Osteocyte (in vitro differentiated cells): Measurements from ENCODE around the gene NR2C2AP. TPM values are rescaled to one million over a fixed set of nuclear protein-coding genes. Genes with fewer than 3 reads are reported as not detected.
A peak's percentile ranks its signal among the peaks of the same experiment; 100 is the strongest.

Source experiments
- DNase-seq: peaks from one replicate; pipeline ENCODE4 v3.0.0; 2021; ENCODE audit warnings: mixed read lengths; ENCODE audit not compliant: unreplicated experiment; ENCODE audit errors: extremely low spot score
- H3K27ac Mint-ChIP-seq: one replicate; pipeline ENCODE4 v1.8.0; 2021; ENCODE audit warnings: mild to moderate bottlenecking, mixed read lengths; ENCODE audit not compliant: unreplicated experiment
- H3K27me3 Mint-ChIP-seq: one replicate; pipeline ENCODE4 v1.8.0; 2021; ENCODE audit warnings: mixed read lengths; ENCODE audit not compliant: unreplicated experiment
- H3K36me3 Mint-ChIP-seq: one replicate; pipeline ENCODE4 v1.8.0; 2021; ENCODE audit warnings: mixed read lengths; ENCODE audit not compliant: unreplicated experiment
- H3K4me1 Mint-ChIP-seq: one replicate; pipeline ENCODE4 v1.8.0; 2021; ENCODE audit warnings: mixed read lengths; ENCODE audit not compliant: unreplicated experiment
- H3K4me3 Mint-ChIP-seq: one replicate; pipeline ENCODE4 v1.8.0; 2021; ENCODE audit warnings: mild to moderate bottlenecking, moderate library complexity, mixed read lengths; ENCODE audit not compliant: unreplicated experiment
- H3K9me3 Mint-ChIP-seq: one replicate; pipeline ENCODE4 v1.8.0; 2021; ENCODE audit warnings: mixed read lengths; ENCODE audit not compliant: unreplicated experiment
- CTCF ChIP-seq: fragments of 200-600 bp; sonication (generic); IDR thresholded peaks from 2 replicates; pipeline ENCODE4 v1.5.0; 2021; ENCODE audit warnings: antibody characterized with exemption, mild to moderate bottlenecking, moderate library complexity
- total RNA-seq: library from RNA; stranded (reverse); gene quantifications from 2 replicates; pipeline ENCODE4 v1.2.1, GENCODE V29; 2021

NR2C2AP gene
- total RNA-seq, 1 donor from 2014 or later, result 11.6 TPM

- Mint-ChIP-seq H3K9me3 (no peaks in the 10 kb centered on the region), H3K27me3 (no peaks in the 10 kb centered on the region), H3K27ac (peak overlapping the region; percentile 98), H3K4me1 (peaks cover 40% of the 10 kb centered on the region), H3K36me3 (peaks cover 2% of the 10 kb centered on the region), H3K4me3 (peak overlapping the region; percentile 93)
- DNase-seq, result no peak
- no peak for TF ChIP-seq CTCF
These were observed 11.5 kb downstream of the NR2C2AP start for GRCh38 chr19:19191768-19192077.

GRCh38 chr19:19186742-19187141 lies 16.5 kb downstream of the NR2C2AP start:
- H3K4me3 Mint-ChIP-seq, result no peak overlapping the region
- DNase-seq, result no peak
- peaks cover 13% of the 10 kb centered on the region for H3K36me3 Mint-ChIP-seq
- H3K4me1 Mint-ChIP-seq, result peaks cover 20% of the 10 kb centered on the region
- no peaks in the 10 kb centered on the region for H3K9me3 Mint-ChIP-seq
- no peak for TF ChIP-seq CTCF
- H3K27ac Mint-ChIP-seq, result no peak overlapping the region
- H3K27me3 Mint-ChIP-seq, result no peaks in the 10 kb centered on the region

- H3K4me1 Mint-ChIP-seq, result peaks cover 16% of the 10 kb centered on the region
- peaks cover 13% of the 10 kb centered on the region for H3K36me3 Mint-ChIP-seq
- H3K4me3 Mint-ChIP-seq, result no peak overlapping the region
- no peaks in the 10 kb centered on the region for H3K9me3 Mint-ChIP-seq
- H3K27ac Mint-ChIP-seq, result no peak overlapping the region
- TF ChIP-seq CTCF, result peak; percentile 62
- H3K27me3 Mint-ChIP-seq, result no peaks in the 10 kb centered on the region
- DNase-seq, result no peak
These were observed 17.1 kb downstream of the NR2C2AP start for GRCh38 chr19:19185853-19186740.

- no peaks in the 10 kb centered on the region for H3K27me3 Mint-ChIP-seq
- no peak for TF ChIP-seq CTCF
- no peak overlapping the region for H3K27ac Mint-ChIP-seq
- no peak overlapping the region for H3K4me3 Mint-ChIP-seq
- H3K4me1 Mint-ChIP-seq, result no peaks in the 10 kb centered on the region
- no peak for DNase-seq
- H3K9me3 Mint-ChIP-seq, result no peaks in the 10 kb centered on the region
- peaks cover 9% of the 10 kb centered on the region for H3K36me3 Mint-ChIP-seq
These were observed 21.7 kb downstream of the NR2C2AP start for GRCh38 chr19:19181488-19181998.

- no peak overlapping the region for H3K4me3 Mint-ChIP-seq
- no peaks in the 10 kb centered on the region for H3K27me3 Mint-ChIP-seq
- H3K4me1 Mint-ChIP-seq, result no peaks in the 10 kb centered on the region
- no peak overlapping the region for H3K27ac Mint-ChIP-seq
- DNase-seq, result no peak
- TF ChIP-seq CTCF, result no peak
- H3K9me3 Mint-ChIP-seq, result no peaks in the 10 kb centered on the region
- H3K36me3 Mint-ChIP-seq, result peaks cover 6% of the 10 kb centered on the region
These were observed 23.4 kb downstream of the NR2C2AP start for GRCh38 chr19:19179548-19180441.
